Esophagus muscularis mucosa (tissue), 3 donors: ENCODE results near the gene GRB14.

Experiments
- POLR2A ChIP-seq: fragments of 450-650 bp; IDR thresholded peaks from one replicate; pipeline ENCODE4 v1.6.1; 2017; ENCODE audit warnings: antibody characterized with exemption, moderate library complexity, mild to moderate bottlenecking, low read depth
- POLR2AphosphoS5 ChIP-seq, 2 donors: sonication (generic); formaldehyde crosslinking; IDR thresholded peaks; one replicate each; pipeline ENCODE4 v1.6.1; 2017; ENCODE audit warnings: antibody characterized with exemption in 2 of 2
- TF ChIP-seq, protein P1 (sequence below), 3 experiments: fragments of 200-600 bp in 2 of 3; fragments of 450-650 bp in 1 of 3; sonication (generic) in 2 of 3; IDR thresholded peaks; one replicate each; pipeline ENCODE4 v1.5.1; 2017 to 2019; ENCODE audit warnings: antibody characterized with exemption in 3 of 3, mild to moderate bottlenecking in 2 of 3, moderate library complexity in 1 of 3

DNA sequence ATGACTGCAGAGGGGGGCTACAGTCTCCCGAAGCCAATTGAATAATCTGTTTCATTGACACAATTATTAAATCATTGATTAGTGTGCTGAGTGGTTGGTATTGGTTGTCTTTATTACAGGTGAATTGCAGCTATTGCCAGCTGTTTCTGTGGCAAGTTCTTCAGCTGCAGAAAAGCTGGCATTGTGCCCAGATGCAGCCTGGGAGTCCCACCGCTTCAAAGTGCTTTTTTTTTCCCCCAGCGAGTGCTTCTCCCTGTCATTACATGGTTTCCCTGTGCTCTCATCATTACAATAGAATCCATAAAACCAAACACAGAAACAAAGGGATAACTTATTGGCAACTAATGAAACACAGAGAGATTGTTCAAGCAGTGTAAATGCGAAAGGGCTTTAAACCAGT, 164.7 kb downstream of the GRB14 start:
- TF ChIP-seq, protein P1, sequence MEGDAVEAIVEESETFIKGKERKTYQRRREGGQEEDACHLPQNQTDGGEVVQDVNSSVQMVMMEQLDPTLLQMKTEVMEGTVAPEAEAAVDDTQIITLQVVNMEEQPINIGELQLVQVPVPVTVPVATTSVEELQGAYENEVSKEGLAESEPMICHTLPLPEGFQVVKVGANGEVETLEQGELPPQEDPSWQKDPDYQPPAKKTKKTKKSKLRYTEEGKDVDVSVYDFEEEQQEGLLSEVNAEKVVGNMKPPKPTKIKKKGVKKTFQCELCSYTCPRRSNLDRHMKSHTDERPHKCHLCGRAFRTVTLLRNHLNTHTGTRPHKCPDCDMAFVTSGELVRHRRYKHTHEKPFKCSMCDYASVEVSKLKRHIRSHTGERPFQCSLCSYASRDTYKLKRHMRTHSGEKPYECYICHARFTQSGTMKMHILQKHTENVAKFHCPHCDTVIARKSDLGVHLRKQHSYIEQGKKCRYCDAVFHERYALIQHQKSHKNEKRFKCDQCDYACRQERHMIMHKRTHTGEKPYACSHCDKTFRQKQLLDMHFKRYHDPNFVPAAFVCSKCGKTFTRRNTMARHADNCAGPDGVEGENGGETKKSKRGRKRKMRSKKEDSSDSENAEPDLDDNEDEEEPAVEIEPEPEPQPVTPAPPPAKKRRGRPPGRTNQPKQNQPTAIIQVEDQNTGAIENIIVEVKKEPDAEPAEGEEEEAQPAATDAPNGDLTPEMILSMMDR (IDR thresholded peaks at IDR 0.05), result no peak
- no peak for TF ChIP-seq POLR2A
- no peak for TF ChIP-seq POLR2AphosphoS5 (IDR thresholded peaks at IDR 0.05)
